Effector memory CD8-positive, alpha-beta T cell (primary cell): ENCODE data around the gene TOB1.
A peak's percentile ranks its signal among the peaks of the same experiment; 100 is the strongest.
"Not testable (repeated sequence)": the region's sequence is repeated elsewhere in the genome, so short reads cannot be mapped to it uniquely, and the experiment has no call there.

Experiments
- ATAC-seq: fragments of 150-1000 bp; cut with Tn5 transposase; replicated peaks from 2 replicates; pipeline ENCODE4 v1.10.0; 2021; ENCODE audit warnings: mild to moderate bottlenecking, moderate library complexity
- DNase-seq, 3 experiments: peaks; one replicate each; pipeline ENCODE4 v3.0.0; 2021
- H3K27ac Mint-ChIP-seq, 2 donors: one replicate each; pipeline ENCODE4 v1.8.0; 2022; ENCODE audit warnings: mild to moderate bottlenecking in 2 of 2, mixed read lengths in 2 of 2, moderate library complexity in 2 of 2
- H3K27me3 Mint-ChIP-seq, 2 donors: one replicate each; pipeline ENCODE4 v1.8.0; 2022; ENCODE audit warnings: mixed read lengths in 2 of 2
- H3K36me3 Mint-ChIP-seq: one replicate; pipeline ENCODE4 v1.8.0; 2022; ENCODE audit warnings: mild to moderate bottlenecking, moderate library complexity, mixed read lengths; ENCODE audit not compliant: insufficient read depth
- H3K4me1 Mint-ChIP-seq, 2 donors: one replicate each; pipeline ENCODE4 v1.8.0; 2022; ENCODE audit warnings: low read depth in 2 of 2, mixed read lengths in 2 of 2
- H3K4me3 Mint-ChIP-seq, 2 donors: one replicate each; pipeline ENCODE4 v1.8.0; 2022; ENCODE audit warnings: mild to moderate bottlenecking in 2 of 2, mixed read lengths in 2 of 2, moderate library complexity in 2 of 2
- H3K9me3 Mint-ChIP-seq, 2 donors: one replicate each; pipeline ENCODE4 v1.8.0; 2022; ENCODE audit warnings: mixed read lengths in 2 of 2

TOB1 gene

DNA sequence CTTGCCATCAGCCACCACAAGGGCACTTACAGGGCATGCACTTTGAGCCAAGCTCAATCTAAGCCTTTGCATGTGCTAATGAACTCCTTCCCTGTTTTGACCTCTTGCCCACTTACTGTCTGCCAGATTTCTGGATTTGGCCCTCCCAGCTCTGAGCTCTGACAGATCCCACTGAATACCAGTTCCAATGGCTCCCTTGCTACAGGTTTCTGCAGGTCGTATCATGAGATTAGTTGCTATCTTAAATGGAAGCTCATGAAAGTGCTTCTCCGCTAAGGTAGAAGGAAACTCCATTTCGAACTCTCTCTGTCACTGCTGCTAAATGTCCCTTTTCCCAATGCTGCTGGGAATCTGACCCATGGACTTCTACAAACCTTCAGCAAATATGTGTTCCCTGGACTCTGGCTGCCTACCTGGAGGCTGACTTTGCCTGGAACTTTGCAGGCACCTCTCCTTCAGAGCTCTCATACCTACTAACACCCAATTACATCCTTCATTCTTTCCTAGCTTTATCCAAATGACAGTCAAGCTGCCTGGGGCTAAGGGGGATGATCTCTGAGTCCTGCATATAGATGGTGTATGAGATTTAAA lies 23.5 kb upstream of the TOB1 start:
- H3K4me1 Mint-ChIP-seq = peaks cover 11 to 15% of the 10 kb centered on the region in 2 donors
- H3K9me3 Mint-ChIP-seq = no peaks in the 10 kb centered on the region
- no peak overlapping the region for H3K27ac Mint-ChIP-seq
- DNase-seq (no peak), ATAC-seq (no peak)
- no peaks in the 10 kb centered on the region for H3K27me3 Mint-ChIP-seq
- no peak overlapping the region for H3K4me3 Mint-ChIP-seq
- H3K36me3 Mint-ChIP-seq = no peaks in the 10 kb centered on the region

DNA sequence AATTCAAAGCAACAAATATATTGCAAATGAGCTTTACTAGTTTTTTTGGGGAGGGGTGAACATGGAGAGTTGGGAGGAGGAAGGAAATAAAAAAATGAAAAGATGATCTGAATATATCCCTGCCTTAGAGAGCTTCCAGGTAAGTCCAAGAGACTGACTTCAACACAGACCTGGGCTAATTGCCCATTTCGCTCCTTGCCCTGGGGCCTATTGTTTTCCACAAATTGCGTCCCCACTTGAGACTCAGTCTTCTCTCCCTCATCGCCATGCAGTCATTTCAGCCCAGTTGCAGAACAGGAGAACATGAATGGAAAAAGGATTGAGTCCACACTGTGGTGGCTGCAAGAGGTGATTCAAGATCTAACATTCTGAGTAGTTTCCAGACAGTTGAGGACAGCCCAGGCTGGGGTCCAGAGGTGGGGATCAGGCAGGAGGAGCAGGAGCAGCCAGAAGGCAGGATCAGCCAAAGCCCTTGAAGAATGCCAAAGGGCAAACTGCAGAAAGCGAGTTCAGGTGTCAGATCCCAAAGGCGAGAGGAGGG lies 21.6 kb upstream of the TOB1 start:
- Mint-ChIP-seq H3K4me3 (peak overlapping the region in 1 of 2 donors; percentile 53), H3K9me3 (no peaks in the 10 kb centered on the region), H3K36me3 (no peaks in the 10 kb centered on the region), H3K27ac (peak overlapping the region in 1 of 2 donors; percentile 81), H3K27me3 (no peaks in the 10 kb centered on the region), H3K4me1 (peaks cover 19 to 22% of the 10 kb centered on the region in 2 donors)
- ATAC-seq = no peak
- DNase-seq = no peak

- H3K4me3 Mint-ChIP-seq = no peak overlapping the region
- H3K27ac Mint-ChIP-seq = peak overlapping the region; percentile 6 to 28
- peaks cover 19 to 25% of the 10 kb centered on the region in 2 donors for H3K4me1 Mint-ChIP-seq
- no peaks in the 10 kb centered on the region for H3K36me3 Mint-ChIP-seq
- ATAC-seq = no peak
- DNase-seq = no peak
- H3K9me3 Mint-ChIP-seq = no peaks in the 10 kb centered on the region
- H3K27me3 Mint-ChIP-seq = no peaks in the 10 kb centered on the region
Measured at GRCh38 chr17:50884439-50885311, 18.5 kb upstream of the TOB1 start.

- Mint-ChIP-seq H3K4me1 (peaks cover 19 to 25% of the 10 kb centered on the region in 2 donors), H3K27ac (peak overlapping the region in 1 of 2 donors; percentile 6)
- ATAC-seq = no peak
Measured at GRCh38 chr17:50883850-50884438, 17.8 kb upstream of the TOB1 start.

DNA sequence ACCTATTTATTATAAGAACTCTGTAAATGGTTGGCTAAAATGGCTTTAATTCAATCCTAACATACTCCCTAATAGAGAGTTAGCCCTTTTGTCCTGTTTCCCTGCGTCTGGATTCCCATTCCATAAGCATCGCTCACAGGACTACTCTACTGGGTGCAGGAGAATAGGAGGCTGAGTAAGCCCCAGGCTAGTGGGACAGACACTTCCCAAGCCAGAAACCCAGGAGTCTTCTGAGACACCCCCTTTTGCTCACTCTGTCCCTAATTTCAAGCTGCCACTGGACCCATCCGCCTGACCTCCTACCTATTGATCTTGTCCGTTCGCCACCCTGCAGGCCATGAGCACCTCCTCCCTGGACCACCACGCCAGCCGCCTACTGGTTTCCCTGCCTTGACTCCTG lies 16.7 kb upstream of the TOB1 start:
- Mint-ChIP-seq H3K4me1 (peaks cover 17 to 22% of the 10 kb centered on the region in 2 donors), H3K27me3 (no peaks in the 10 kb centered on the region), H3K4me3 (no peak overlapping the region), H3K9me3 (no peaks in the 10 kb centered on the region), H3K36me3 (no peaks in the 10 kb centered on the region), H3K27ac (no peak overlapping the region)
- no peak for ATAC-seq
- no peak for DNase-seq

More at GRCh38 chr17:50883850-50884438, 17.8 kb upstream of the TOB1 start:
- H3K27me3 Mint-ChIP-seq = no peaks in the 10 kb centered on the region
- H3K4me3 Mint-ChIP-seq = no peak overlapping the region
- no peaks in the 10 kb centered on the region for H3K36me3 Mint-ChIP-seq
- H3K9me3 Mint-ChIP-seq = no peaks in the 10 kb centered on the region
- DNase-seq = no peak

DNA sequence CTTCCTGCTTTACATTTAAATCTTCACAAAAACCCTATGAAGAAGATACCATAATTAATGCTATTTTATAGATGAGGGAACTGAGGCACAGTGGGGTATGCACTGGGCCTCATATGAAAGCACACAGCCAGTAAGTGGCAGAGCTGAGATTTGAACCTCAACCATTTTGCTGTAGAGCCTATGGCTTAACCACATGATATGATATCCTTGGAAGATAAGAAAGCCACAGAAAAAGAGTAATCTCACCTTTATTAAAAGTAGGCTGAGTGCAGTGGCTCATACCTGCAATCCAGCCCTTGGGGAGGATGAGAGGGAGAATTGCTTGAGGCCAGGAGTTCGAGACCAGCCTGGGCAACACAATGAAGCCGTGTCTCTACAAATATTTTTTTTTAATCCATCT lies 15.0 kb upstream of the TOB1 start:
- H3K4me3 Mint-ChIP-seq = no peak overlapping the region
- DNase-seq = no peak
- H3K27ac Mint-ChIP-seq = no peak overlapping the region
- peak; percentile 52 for ATAC-seq
- no peaks in the 10 kb centered on the region for H3K9me3 Mint-ChIP-seq
- H3K4me1 Mint-ChIP-seq = peaks cover 8 to 12% of the 10 kb centered on the region in 2 donors
- H3K27me3 Mint-ChIP-seq = no peaks in the 10 kb centered on the region
- no peaks in the 10 kb centered on the region for H3K36me3 Mint-ChIP-seq

DNA sequence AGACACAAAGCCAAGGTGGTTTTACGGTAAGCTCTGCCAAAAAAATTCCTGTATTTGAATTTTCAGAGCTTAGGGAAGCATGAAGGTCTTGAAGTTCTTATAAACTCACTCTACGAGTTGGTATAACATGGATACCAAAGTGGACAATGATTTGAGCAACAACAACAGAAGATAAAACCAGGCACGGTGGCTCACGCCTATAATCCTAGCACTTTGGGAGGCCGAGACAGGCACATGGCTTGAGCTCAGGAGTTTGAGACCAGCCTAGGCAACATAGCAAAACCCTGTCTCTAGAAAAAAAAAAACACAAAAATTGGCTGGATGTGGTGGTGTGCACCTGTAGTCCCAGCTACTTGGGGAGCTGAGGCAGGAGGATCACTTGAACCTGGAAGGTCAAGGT lies 12.9 kb upstream of the TOB1 start:
- ATAC-seq = no peak
- H3K9me3 Mint-ChIP-seq = no peaks in the 10 kb centered on the region
- peaks cover 4 to 8% of the 10 kb centered on the region in 2 donors for H3K4me1 Mint-ChIP-seq
- no peaks in the 10 kb centered on the region for H3K27me3 Mint-ChIP-seq
- H3K4me3 Mint-ChIP-seq = no peak overlapping the region
- DNase-seq = no peak
- no peaks in the 10 kb centered on the region for H3K36me3 Mint-ChIP-seq
- no peak overlapping the region for H3K27ac Mint-ChIP-seq

- no peak for ATAC-seq
- peaks cover 4 to 10% of the 10 kb centered on the region in 2 donors for H3K4me1 Mint-ChIP-seq
Measured at GRCh38 chr17:50877838-50878237, 11.7 kb upstream of the TOB1 start.

DNA sequence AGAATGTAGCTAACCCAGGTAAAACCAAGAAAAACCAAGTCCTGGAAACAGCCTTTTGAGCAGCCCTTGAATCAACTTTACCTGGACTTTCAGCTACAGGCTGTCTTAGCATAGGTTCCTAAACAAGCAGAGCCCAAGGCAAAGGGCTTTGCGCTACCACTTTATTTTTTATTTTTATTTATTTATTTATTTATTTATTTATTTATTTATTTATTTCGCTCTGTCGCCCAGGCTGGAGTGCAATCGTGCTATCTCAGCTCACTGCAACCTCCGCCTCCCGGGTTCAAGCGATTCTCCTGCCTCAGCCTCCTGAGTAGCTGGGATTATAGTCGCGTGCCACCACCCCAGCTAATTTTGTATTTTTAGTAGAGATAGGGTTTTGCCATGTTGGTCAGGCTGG lies 10.9 kb upstream of the TOB1 start:
- DNase-seq, H3K27ac Mint-ChIP-seq, H3K27me3 Mint-ChIP-seq, ATAC-seq, H3K4me3 Mint-ChIP-seq, H3K9me3 Mint-ChIP-seq, H3K36me3 Mint-ChIP-seq: not testable (repeated sequence)
- H3K4me1 Mint-ChIP-seq = peaks cover 5 to 11% of the 10 kb centered on the region in 2 donors

More at GRCh38 chr17:50877838-50878237, 11.7 kb upstream of the TOB1 start:
- Mint-ChIP-seq H3K27ac (no peak overlapping the region), H3K4me3 (no peak overlapping the region), H3K27me3 (no peaks in the 10 kb centered on the region), H3K9me3 (no peaks in the 10 kb centered on the region), H3K36me3 (no peaks in the 10 kb centered on the region)
- DNase-seq = no peak

- Mint-ChIP-seq H3K9me3 (no peaks in the 10 kb centered on the region), H3K4me1 (peaks cover 10 to 21% of the 10 kb centered on the region in 2 donors), H3K36me3 (no peaks in the 10 kb centered on the region), H3K27ac (no peak overlapping the region), H3K27me3 (no peaks in the 10 kb centered on the region), H3K4me3 (no peak overlapping the region)
- ATAC-seq (no peak), DNase-seq (no peak)
Measured at GRCh38 chr17:50875074-50875473, 8.9 kb upstream of the TOB1 start.

GRCh38 chr17:50872710-50873424 lies 6.7 kb upstream of the TOB1 start:
- Mint-ChIP-seq H3K27me3 (no peaks in the 10 kb centered on the region), H3K4me3 (peak overlapping the region in 1 of 2 donors; percentile 13), H3K27ac (no peak overlapping the region), H3K4me1 (peaks cover 19 to 30% of the 10 kb centered on the region in 2 donors), H3K9me3 (no peaks in the 10 kb centered on the region), H3K36me3 (peaks cover 5% of the 10 kb centered on the region)
- ATAC-seq (peak; percentile 76), DNase-seq (peak; percentile 27 to 48 (median 42))

- no peaks in the 10 kb centered on the region for H3K27me3 Mint-ChIP-seq
- H3K27ac Mint-ChIP-seq = peak overlapping the region; percentile 82 to 84
- ATAC-seq = no peak
- H3K9me3 Mint-ChIP-seq = no peaks in the 10 kb centered on the region
- no peak for DNase-seq
- H3K4me3 Mint-ChIP-seq = peak overlapping the region; percentile 70 to 81
- peaks cover 26 to 39% of the 10 kb centered on the region in 2 donors for H3K4me1 Mint-ChIP-seq
- peaks cover 14% of the 10 kb centered on the region for H3K36me3 Mint-ChIP-seq
Measured at GRCh38 chr17:50871898-50872297, 5.7 kb upstream of the TOB1 start.

- no peaks in the 10 kb centered on the region for H3K27me3 Mint-ChIP-seq
- H3K4me3 Mint-ChIP-seq = peak overlapping the region; percentile 70 to 81
- DNase-seq (peak; percentile 42 to 49 (median 47)), ATAC-seq (peak; percentile 35)
- H3K36me3 Mint-ChIP-seq = peaks cover 20% of the 10 kb centered on the region
- peak overlapping the region; percentile 82 to 84 for H3K27ac Mint-ChIP-seq
- peaks cover 26 to 39% of the 10 kb centered on the region in 2 donors for H3K4me1 Mint-ChIP-seq
- H3K9me3 Mint-ChIP-seq = no peaks in the 10 kb centered on the region
Measured at GRCh38 chr17:50871364-50871763, 5.2 kb upstream of the TOB1 start.
